Measurements from ENCODE around the gene OR4C15. TPM values are rescaled to one million over a fixed set of nuclear protein-coding genes. Genes with fewer than 3 reads are reported as not detected.

The OR4C15 gene
- total RNA-seq (not detected in 2 replicates), polyA plus RNA-seq (not detected in 2 replicates)

GRCh38 chr11:55554169-55554568, at the start of gene OR4C15:
OR4C15 (plus strand) TSS chr11:55554469; CDS start chr11:55554469, 0 bp downstream.
- Histone ChIP-seq H3K79me2 (no peaks in the 10 kb centered on the region), H3K4me3 (no peak within 1 kb of the TSS), H3K36me3 (replicated peaks; ENCODE audit: insufficient read depth, low read depth) (no peaks in the 10 kb centered on the region), H3K27me3 (no peaks in the 10 kb centered on the region), H3K9me2 (replicated peaks; ENCODE audit: insufficient read depth) (no peaks in the 10 kb centered on the region), H3K4me1 (ENCODE audit: insufficient read depth) (no peaks in the 10 kb centered on the region), H3K27ac (no peak within 1 kb of the TSS), H3K4me2 (no peak within 1 kb of the TSS), H2AFZ (no peak within 1 kb of the TSS), H3K9me3 (ENCODE audit: low read depth) (no peaks in the 10 kb centered on the region), H4K20me1 (ENCODE audit: insufficient read depth, poor library complexity, severe bottlenecking) (no peaks in the 10 kb centered on the region)
- DNase-seq (ENCODE audit: low spot score) = no peak
- TF ChIP-seq, protein P1, sequence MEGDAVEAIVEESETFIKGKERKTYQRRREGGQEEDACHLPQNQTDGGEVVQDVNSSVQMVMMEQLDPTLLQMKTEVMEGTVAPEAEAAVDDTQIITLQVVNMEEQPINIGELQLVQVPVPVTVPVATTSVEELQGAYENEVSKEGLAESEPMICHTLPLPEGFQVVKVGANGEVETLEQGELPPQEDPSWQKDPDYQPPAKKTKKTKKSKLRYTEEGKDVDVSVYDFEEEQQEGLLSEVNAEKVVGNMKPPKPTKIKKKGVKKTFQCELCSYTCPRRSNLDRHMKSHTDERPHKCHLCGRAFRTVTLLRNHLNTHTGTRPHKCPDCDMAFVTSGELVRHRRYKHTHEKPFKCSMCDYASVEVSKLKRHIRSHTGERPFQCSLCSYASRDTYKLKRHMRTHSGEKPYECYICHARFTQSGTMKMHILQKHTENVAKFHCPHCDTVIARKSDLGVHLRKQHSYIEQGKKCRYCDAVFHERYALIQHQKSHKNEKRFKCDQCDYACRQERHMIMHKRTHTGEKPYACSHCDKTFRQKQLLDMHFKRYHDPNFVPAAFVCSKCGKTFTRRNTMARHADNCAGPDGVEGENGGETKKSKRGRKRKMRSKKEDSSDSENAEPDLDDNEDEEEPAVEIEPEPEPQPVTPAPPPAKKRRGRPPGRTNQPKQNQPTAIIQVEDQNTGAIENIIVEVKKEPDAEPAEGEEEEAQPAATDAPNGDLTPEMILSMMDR (IDR thresholded peaks at IDR 0.05; ENCODE audit: poor library complexity) = no peak
- TF ChIP-seq EZH2 (IDR thresholded peaks at IDR 0.05; ENCODE audit: borderline replicate concordance) (no peak), EZH2phosphoT487 (IDR thresholded peaks at IDR 0.05; ENCODE audit: low read depth, severe bottlenecking, unreplicated experiment) (no peak)

- Histone ChIP-seq H3K9me2 (replicated peaks; ENCODE audit: insufficient read depth) (no peaks in the 10 kb centered on the region), H3K9me3 (ENCODE audit: low read depth) (peaks cover 3% of the 10 kb centered on the region), H3K4me3 (no peak within 1 kb of the TSS), H3K4me1 (ENCODE audit: insufficient read depth) (no peaks in the 10 kb centered on the region), H2AFZ (no peak within 1 kb of the TSS), H3K36me3 (replicated peaks; ENCODE audit: insufficient read depth, low read depth) (no peaks in the 10 kb centered on the region), H4K20me1 (ENCODE audit: insufficient read depth, poor library complexity, severe bottlenecking) (no peaks in the 10 kb centered on the region), H3K27ac (no peak within 1 kb of the TSS), H3K4me2 (no peak within 1 kb of the TSS), H3K27me3 (no peaks in the 10 kb centered on the region), H3K79me2 (no peaks in the 10 kb centered on the region)
- 63% methylated on average over 3 of the region's 3 CpGs for WGBS (ENCODE audit: low lambda C conversion rate, missing lambda C conversion rate)
- TF ChIP-seq EZH2phosphoT487 (IDR thresholded peaks at IDR 0.05; ENCODE audit: low read depth, severe bottlenecking, unreplicated experiment) (no peak), EZH2 (IDR thresholded peaks at IDR 0.05; ENCODE audit: borderline replicate concordance) (no peak)
- TF ChIP-seq, protein P1 (IDR thresholded peaks at IDR 0.05; ENCODE audit: poor library complexity) = no peak
- no peak for DNase-seq (ENCODE audit: low spot score)
Observed at GRCh38 chr11:55571828-55572227, 17.6 kb downstream of the OR4C15 start, which contains the start of gene OR4C16. OR4C16 (plus strand) TSS chr11:55572128; CDS start chr11:55572128, 0 bp downstream.

DNA sequence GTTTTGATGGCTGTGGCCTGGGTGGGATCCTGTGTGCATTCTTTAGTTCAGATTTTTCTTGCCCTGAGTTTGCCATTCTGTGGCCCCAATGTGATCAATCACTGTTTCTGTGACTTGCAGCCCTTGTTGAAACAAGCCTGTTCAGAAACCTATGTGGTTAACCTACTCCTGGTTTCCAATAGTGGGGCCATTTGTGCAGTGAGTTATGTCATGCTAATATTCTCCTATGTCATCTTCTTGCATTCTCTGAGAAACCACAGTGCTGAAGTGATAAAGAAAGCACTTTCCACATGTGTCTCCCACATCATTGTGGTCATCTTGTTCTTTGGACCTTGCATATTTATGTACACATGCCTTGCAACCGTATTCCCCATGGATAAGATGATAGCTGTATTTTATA, 18.3 kb downstream of the OR4C15 start:
- TF ChIP-seq, protein P1 (IDR thresholded peaks at IDR 0.05; ENCODE audit: poor library complexity) = no peak
- TF ChIP-seq EZH2 (IDR thresholded peaks at IDR 0.05; ENCODE audit: borderline replicate concordance) (no peak), EZH2phosphoT487 (IDR thresholded peaks at IDR 0.05; ENCODE audit: low read depth, severe bottlenecking, unreplicated experiment) (no peak)
- Histone ChIP-seq H3K36me3 (replicated peaks; ENCODE audit: insufficient read depth, low read depth) (no peaks in the 10 kb centered on the region), H4K20me1 (ENCODE audit: insufficient read depth, poor library complexity, severe bottlenecking) (no peaks in the 10 kb centered on the region), H3K4me1 (ENCODE audit: insufficient read depth) (no peaks in the 10 kb centered on the region), H3K79me2 (no peaks in the 10 kb centered on the region), H3K4me2 (no peak overlapping the region), H2AFZ (no peak overlapping the region), H3K4me3 (no peak overlapping the region), H3K27me3 (no peaks in the 10 kb centered on the region), H3K9me3 (ENCODE audit: low read depth) (peaks cover 3% of the 10 kb centered on the region), H3K27ac (no peak overlapping the region), H3K9me2 (replicated peaks; ENCODE audit: insufficient read depth) (no peaks in the 10 kb centered on the region)
- WGBS (ENCODE audit: low lambda C conversion rate, missing lambda C conversion rate) = 38% methylated on average over 1 of the region's 1 CpG
- no peak for DNase-seq (ENCODE audit: low spot score)

Other genes with a start within 250 kb of the OR4C15 start
- gene OR4A16, start 211.3 kb upstream of the OR4C15 start, total RNA-seq = not detected in 2 replicates
- not detected in 2 replicates for gene OR4A16, start 211.3 kb upstream of the OR4C15 start, polyA plus RNA-seq
- not detected in 2 replicates for gene OR4A15, start 186.5 kb upstream of the OR4C15 start, total RNA-seq
- not detected in 2 replicates for gene OR4A15, start 186.5 kb upstream of the OR4C15 start, polyA plus RNA-seq
- gene OR4C16, start 17.7 kb downstream of the OR4C15 start, total RNA-seq = not detected in 2 replicates
- gene OR4C16, start 17.7 kb downstream of the OR4C15 start, polyA plus RNA-seq = not detected in 2 replicates
- not detected in 2 replicates for gene OR4C11, start 53.2 kb downstream of the OR4C15 start, total RNA-seq
- not detected in 2 replicates for gene OR4C11, start 53.2 kb downstream of the OR4C15 start, polyA plus RNA-seq
- not detected in 2 replicates for gene OR4P4, start 80.6 kb downstream of the OR4C15 start, total RNA-seq
- gene OR4P4, start 80.6 kb downstream of the OR4C15 start, polyA plus RNA-seq = not detected in 2 replicates
- not detected in 2 replicates for gene OR4S2, start 93.9 kb downstream of the OR4C15 start, total RNA-seq
- not detected in 2 replicates for gene OR4S2, start 93.9 kb downstream of the OR4C15 start, polyA plus RNA-seq
- not detected in 2 replicates for gene OR4C6, start 107.7 kb downstream of the OR4C15 start, total RNA-seq
- not detected in 2 replicates for gene OR4C6, start 107.7 kb downstream of the OR4C15 start, polyA plus RNA-seq
- gene OR5D13, start 219.0 kb downstream of the OR4C15 start, total RNA-seq = not detected in 2 replicates
- gene OR5D13, start 219.0 kb downstream of the OR4C15 start, polyA plus RNA-seq = not detected in 2 replicates
- gene OR5D14, start 241.1 kb downstream of the OR4C15 start, total RNA-seq = not detected in 2 replicates
- gene OR5D14, start 241.1 kb downstream of the OR4C15 start, polyA plus RNA-seq = not detected in 2 replicates

Measured in hepatocyte (in vitro differentiated cells).